Sigmoid colon (tissue), 4 donors: Measurements from ENCODE around the gene DCAF8L2.

ENCODE experiments used
- CTCF ChIP-seq, 4 experiments: fragments of 450-650 bp in 3 of 4; fragments of 200-600 bp in 1 of 4; IDR thresholded peaks; one replicate each; pipeline ENCODE4 v1.5.1; 2016 to 2019; ENCODE audit warnings: antibody characterized with exemption in 4 of 4, mild to moderate bottlenecking in 3 of 4, moderate library complexity in 2 of 4
- EP300 ChIP-seq, 4 donors: sonication (generic); formaldehyde crosslinking; IDR thresholded peaks; one replicate each; pipeline ENCODE4 v1.6.1; 2017; ENCODE audit warnings: antibody characterized with exemption in 4 of 4
- POLR2A ChIP-seq, 2 donors: fragments of 450-650 bp; IDR thresholded peaks; one replicate each; pipeline ENCODE4 v1.6.1; 2016; ENCODE audit warnings: antibody characterized with exemption in 2 of 2, mild to moderate bottlenecking in 2 of 2, moderate library complexity in 2 of 2
- POLR2AphosphoS5 ChIP-seq, 4 donors: sonication (generic); formaldehyde crosslinking; IDR thresholded peaks; one replicate each; pipeline ENCODE4 v1.6.1; 2017; ENCODE audit warnings: antibody characterized with exemption in 4 of 4

DNA sequence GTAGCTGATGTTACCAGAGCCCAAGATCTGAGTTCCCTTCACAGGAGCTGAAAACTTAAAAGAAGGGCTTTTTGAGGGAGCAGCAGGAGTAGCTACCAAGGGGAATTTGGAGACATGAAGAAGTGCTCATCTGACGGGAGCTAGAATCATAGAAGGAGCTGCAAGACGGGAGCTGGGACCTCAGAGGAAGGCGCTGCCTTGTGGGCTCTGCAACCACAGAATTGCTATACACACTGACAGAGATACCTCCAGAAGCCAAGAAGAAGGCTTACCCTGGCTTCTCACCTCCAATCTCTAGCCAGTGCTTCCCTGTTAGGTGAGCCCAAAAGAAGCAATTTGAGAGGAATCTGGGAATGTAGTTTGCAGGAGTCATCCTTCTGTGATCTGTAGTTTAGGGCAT lies 35.9 kb downstream of the DCAF8L2 start:
- TF ChIP-seq POLR2A (IDR thresholded peaks at IDR 0.05): no peak
- TF ChIP-seq CTCF (IDR thresholded peaks at IDR 0.05): no peak
- TF ChIP-seq POLR2AphosphoS5 (IDR thresholded peaks at IDR 0.05): no peak
- no peak for TF ChIP-seq EP300 (IDR thresholded peaks at IDR 0.05)
